Lung (tissue), 12 donors: ENCODE measurements around the gene CTR9. TPM values are rescaled to one million over a fixed set of nuclear protein-coding genes. Genes with fewer than 3 reads are reported as not detected.

Source experiments
- ATAC-seq: fragments of 200-7000 bp; cut with Tn5 transposase; one replicate; pipeline ENCODE4 v1.9.1; 2020; ENCODE audit warnings: moderate number of reproducible peaks; ENCODE audit not compliant: insufficient read depth, low FRiP score
- DNase-seq, 3 donors: peaks; one replicate each; pipeline ENCODE4 v3.0.0-alpha.2; 2013 to 2017
- H3K27ac ChIP-seq, 2 donors: one replicate each; pipeline ENCODE4 v1.5.1; 2013; ENCODE audit warnings: mild to moderate bottlenecking in 2 of 2, moderate library complexity in 2 of 2, control low read depth in 1 of 2, inconsistent platforms in 1 of 2, low read depth in 1 of 2, low read length in 1 of 2
- H3K27me3 ChIP-seq, 3 donors: one replicate each; pipeline ENCODE4 v1.5.1; 2013; ENCODE audit warnings: low read length in 2 of 3; ENCODE audit not compliant: control insufficient read depth in 3 of 3, insufficient read depth in 3 of 3
- H3K36me3 ChIP-seq, 4 donors: one replicate each; pipeline ENCODE4 v1.5.1; 2013; ENCODE audit warnings: low read length in 4 of 4, mild to moderate bottlenecking in 1 of 4, moderate library complexity in 1 of 4; ENCODE audit not compliant: control insufficient read depth in 4 of 4, insufficient read depth in 4 of 4
- H3K4me1 ChIP-seq, 5 donors: one replicate each; pipeline ENCODE4 v1.5.1; 2013; ENCODE audit warnings: low read length in 5 of 5, mild to moderate bottlenecking in 2 of 5, moderate library complexity in 1 of 5; ENCODE audit not compliant: control insufficient read depth in 5 of 5, insufficient read depth in 5 of 5
- H3K4me3 ChIP-seq: one replicate; pipeline ENCODE4 v1.5.1; 2013; ENCODE audit warnings: mild to moderate bottlenecking, control low read depth, moderate library complexity
- H3K9ac ChIP-seq, 2 donors: one replicate each; pipeline ENCODE4 v1.5.1; 2013; ENCODE audit warnings: low read length in 2 of 2, control low read depth in 1 of 2; ENCODE audit not compliant: insufficient read depth in 1 of 2
- H3K9me3 ChIP-seq, 4 donors: one replicate each; pipeline ENCODE4 v1.5.1; 2013; ENCODE audit warnings: low read length in 3 of 4, mild to moderate bottlenecking in 1 of 4, moderate library complexity in 1 of 4; ENCODE audit not compliant: control insufficient read depth in 4 of 4, insufficient read depth in 3 of 4
- WGBS, 2 donors: extraction: QIAGEN DNeasy Blood & Tissue Kit; methylation state at CpG; one replicate each; pipeline ENCODE4 v1.1.7; 2013; 5-methylcytosine and 5-hydroxymethylcytosine counted together
- polyA plus RNA-seq, 2 donors: library from polyadenylated mRNA; stranded (reverse); fragments of 200-250 nt; gene quantifications; one replicate each; pipeline ENCODE4 v1.2.1, GENCODE V29; 2013
- total RNA-seq, 2 donors: library from RNA; depleted of rRNA in 1 of 2; stranded (reverse); fragments of >200 nt in 1 of 2; gene quantifications; one replicate each; pipeline ENCODE4 v1.2.1, GENCODE V29; 2014 to 2021
- TF ChIP-seq, protein P1 (sequence below): IDR thresholded peaks from 2 replicates; pipeline ENCODE4 v1.5.1; 2012; ENCODE audit warnings: mild to moderate bottlenecking; ENCODE audit errors: control extremely low read depth, extremely low read depth
- donor health status: control.
- donor health status: control.
- donor health status: Bipolar disorder and iron deficiency.
- donor health status: healthy.
- donor health status: DM: yes; HTN: yes; CAD: no.

The CTR9 gene
- total and polyA plus RNA-seq, 4 donors = 13.2 to 40.0 (median 22.1) TPM

DNA sequence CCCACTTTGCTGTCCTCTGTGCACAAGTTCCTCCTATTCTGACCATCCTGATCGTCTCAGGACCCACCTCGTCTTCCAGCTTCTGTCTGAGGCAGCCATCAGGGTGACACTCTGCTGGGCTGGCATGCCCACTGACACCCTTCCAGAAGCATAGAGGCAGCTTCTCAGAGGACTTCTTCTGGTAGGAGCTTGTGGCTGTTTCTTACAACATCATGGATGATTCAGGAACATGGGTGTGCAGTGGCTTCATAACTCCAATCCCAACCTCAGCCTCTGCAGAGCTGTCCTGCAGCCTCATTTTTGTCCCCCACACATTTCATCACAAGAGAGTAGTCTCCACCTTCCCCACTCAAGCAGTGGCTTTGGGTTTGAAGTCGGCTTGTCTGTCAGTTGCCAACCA lies 20.9 kb upstream of the CTR9 start:
- Histone ChIP-seq H3K4me1 (peaks cover 0 to 18% (median 3%) of the 10 kb centered on the region in 5 donors), H3K27ac (no peak overlapping the region), H3K27me3 (no peaks in the 10 kb centered on the region), H3K36me3 (no peaks in the 10 kb centered on the region), H3K9ac (no peak overlapping the region), H3K9me3 (no peaks in the 10 kb centered on the region), H3K4me3 (no peak overlapping the region)
- 67 to 83% methylated on average over 3 of the region's 3 CpGs for WGBS, 2 donors
- TF ChIP-seq, protein P1, sequence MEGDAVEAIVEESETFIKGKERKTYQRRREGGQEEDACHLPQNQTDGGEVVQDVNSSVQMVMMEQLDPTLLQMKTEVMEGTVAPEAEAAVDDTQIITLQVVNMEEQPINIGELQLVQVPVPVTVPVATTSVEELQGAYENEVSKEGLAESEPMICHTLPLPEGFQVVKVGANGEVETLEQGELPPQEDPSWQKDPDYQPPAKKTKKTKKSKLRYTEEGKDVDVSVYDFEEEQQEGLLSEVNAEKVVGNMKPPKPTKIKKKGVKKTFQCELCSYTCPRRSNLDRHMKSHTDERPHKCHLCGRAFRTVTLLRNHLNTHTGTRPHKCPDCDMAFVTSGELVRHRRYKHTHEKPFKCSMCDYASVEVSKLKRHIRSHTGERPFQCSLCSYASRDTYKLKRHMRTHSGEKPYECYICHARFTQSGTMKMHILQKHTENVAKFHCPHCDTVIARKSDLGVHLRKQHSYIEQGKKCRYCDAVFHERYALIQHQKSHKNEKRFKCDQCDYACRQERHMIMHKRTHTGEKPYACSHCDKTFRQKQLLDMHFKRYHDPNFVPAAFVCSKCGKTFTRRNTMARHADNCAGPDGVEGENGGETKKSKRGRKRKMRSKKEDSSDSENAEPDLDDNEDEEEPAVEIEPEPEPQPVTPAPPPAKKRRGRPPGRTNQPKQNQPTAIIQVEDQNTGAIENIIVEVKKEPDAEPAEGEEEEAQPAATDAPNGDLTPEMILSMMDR = no peak
- no peak for ATAC-seq
- DNase-seq = no peak

DNA sequence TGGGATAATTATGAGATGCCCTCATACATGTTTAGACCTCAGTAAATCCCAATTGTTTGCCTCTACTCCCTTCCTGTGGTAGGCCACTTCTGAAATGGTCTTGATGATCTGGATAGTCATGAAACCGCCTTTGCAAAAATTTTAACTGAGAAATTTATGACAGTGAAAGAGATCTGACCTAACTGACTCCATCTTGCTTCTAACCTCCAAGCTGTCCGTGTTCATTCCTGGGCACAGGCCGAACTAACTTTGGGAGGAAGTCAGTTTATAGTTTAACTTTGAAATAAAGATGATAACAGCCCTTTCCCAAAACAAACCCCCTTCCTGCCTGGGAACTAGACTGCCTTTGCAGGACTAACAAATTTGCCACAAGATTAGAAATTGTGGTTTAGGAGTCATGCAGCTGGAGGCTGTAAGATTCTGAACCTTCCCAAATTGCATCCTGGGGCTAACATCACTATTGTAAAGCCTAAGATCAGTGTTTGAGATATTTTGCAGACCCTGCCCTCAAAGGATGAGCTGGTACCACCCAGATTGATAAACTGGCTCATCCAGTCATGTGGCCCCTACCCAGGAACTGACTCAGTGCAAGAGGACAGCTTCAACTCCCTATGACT lies 19.9 kb upstream of the CTR9 start:
- Histone ChIP-seq H3K9me3 (no peaks in the 10 kb centered on the region), H3K9ac (no peak overlapping the region), H3K36me3 (no peaks in the 10 kb centered on the region), H3K27ac (no peak overlapping the region), H3K4me3 (no peak overlapping the region), H3K4me1 (peaks cover 0 to 25% (median 6%) of the 10 kb centered on the region in 5 donors), H3K27me3 (no peaks in the 10 kb centered on the region)
- TF ChIP-seq, protein P1 = no peak
- no peak for DNase-seq
- no peak for ATAC-seq
- WGBS, 2 donors = 61 to 89% methylated on average over 3 of the region's 3 CpGs

DNA sequence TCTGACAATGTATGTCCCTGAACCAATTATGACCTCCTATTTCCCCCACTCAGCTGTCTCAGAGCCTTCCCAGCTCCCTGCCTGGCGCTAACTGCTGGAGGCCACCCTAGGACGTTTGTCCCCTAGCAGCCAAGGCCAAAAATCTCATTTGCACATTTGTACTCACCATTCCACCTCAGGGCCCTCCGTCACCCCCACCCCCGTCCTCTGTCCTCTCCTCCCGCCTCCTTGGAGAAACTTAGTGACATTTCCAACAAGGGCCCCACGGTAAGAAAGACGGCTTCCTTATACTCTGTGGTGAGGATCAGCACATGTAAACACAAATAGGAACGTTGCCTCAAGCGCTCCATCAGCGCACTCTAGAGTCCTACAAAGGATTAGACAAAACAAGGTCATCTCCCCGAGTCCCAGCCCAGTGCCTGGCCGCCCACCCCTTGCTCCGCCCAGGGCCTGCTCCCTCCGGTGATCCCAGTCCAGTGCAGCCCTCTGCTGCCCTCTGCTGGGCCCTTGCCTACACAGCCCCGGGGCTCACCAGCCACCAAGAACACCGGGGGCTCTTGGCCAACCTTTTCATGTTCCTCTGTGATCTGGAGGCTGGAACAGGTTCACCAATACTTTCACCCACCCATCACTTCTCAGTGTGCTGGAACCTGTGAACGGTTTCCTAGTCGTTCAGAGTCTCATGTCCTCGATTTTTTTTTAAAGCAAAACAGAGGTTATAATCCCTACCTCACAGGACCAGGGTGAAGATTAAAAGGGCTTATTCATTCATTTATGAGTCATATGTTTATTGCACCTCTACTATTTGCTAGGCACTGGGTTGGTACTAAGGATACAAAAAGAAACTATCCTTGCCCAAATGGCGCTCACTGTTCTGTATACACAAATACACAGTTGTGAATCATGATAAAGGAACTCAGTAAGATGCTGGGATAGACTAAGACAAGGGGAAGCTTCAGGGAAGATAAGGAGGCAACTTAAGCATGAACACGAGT lies 15.3 kb upstream of the CTR9 start:
- no peaks in the 10 kb centered on the region for H3K36me3 ChIP-seq
- TF ChIP-seq, protein P1 = peak; percentile 93
- ATAC-seq (peak; percentile 100), DNase-seq (peak; percentile 96 to 98 (median 97))
- peak overlapping the region in 1 of 2 donors; percentile 80 for H3K27ac ChIP-seq
- WGBS, 2 donors = 10 to 11% methylated on average over 21 of the region's 21 CpGs
- H3K9me3 ChIP-seq = no peaks in the 10 kb centered on the region
- no peak overlapping the region for H3K4me3 ChIP-seq
- peaks cover 0 to 8% (median 4%) of the 10 kb centered on the region in 5 donors for H3K4me1 ChIP-seq
- peak overlapping the region in 1 of 2 donors; percentile 43 for H3K9ac ChIP-seq
- no peaks in the 10 kb centered on the region for H3K27me3 ChIP-seq
